Caki2 (cell line): ENCODE measurements around the gene PTPRG. TPM values are rescaled to one million over a fixed set of nuclear protein-coding genes. Genes with fewer than 3 reads are reported as not detected.
A peak's percentile ranks its signal among the peaks of the same experiment; 100 is the strongest.
"Not testable (repeated sequence)": the region's sequence is repeated elsewhere in the genome, so short reads cannot be mapped to it uniquely, and the experiment has no call there.

Source experiments
- DNase-seq: peaks from one replicate; pipeline ENCODE4 v3.0.0-alpha.2; 2015; ENCODE audit warnings: low read depth
- in situ Hi-C: cut with HindIII; loops from 2 replicates; pipeline ENCODE4 v1.10.0; 2016; ENCODE audit warnings: low sequenced_read_pairs, low pct_unique_long_range_greater_than_20kb, mixed read lengths
- total RNA-seq: library from RNA; depleted of rRNA; stranded (reverse); fragments of >200 nt; shearing (Covaris generic); gene quantifications from 2 replicates; pipeline ENCODE4 v1.2.3, GENCODE V29; 2014; ENCODE audit warnings: low replicate concordance; rRNA removed

PTPRG gene
- total RNA-seq, result 7.4 and 9.4 TPM in 2 replicates

- in situ Hi-C loops, result no loop called here
Measured at GRCh38 chr3:61561374-61562041, at the start of gene PTPRG. TSS of gene PTPRG (plus strand) at chr3:61561571. CDS start at chr3:61562288, 717 bp downstream.

GRCh38 chr3:61518590-61518989 is 42.8 kb upstream of the PTPRG start:
- no peak for DNase-seq
- in situ Hi-C loops, result no loop called here

More at GRCh38 chr3:61561374-61562041, at the start of gene PTPRG:
- DNase-seq, result peak; percentile 86

GRCh38 chr3:61520966-61521628 is 40.3 kb upstream of the PTPRG start:
- in situ Hi-C loops, result no loop called here
- peak; percentile 47 for DNase-seq

GRCh38 chr3:61522060-61522459 is 39.3 kb upstream of the PTPRG start:
- in situ Hi-C loops, result no loop called here
- no peak for DNase-seq

- in situ Hi-C loops, result no loop called here
- no peak for DNase-seq
Measured at GRCh38 chr3:61522626-61523025, 38.7 kb upstream of the PTPRG start.

GRCh38 chr3:61524933-61525332 is 36.4 kb upstream of the PTPRG start:
- in situ Hi-C loops, result no loop called here
- DNase-seq, result no peak

GRCh38 chr3:61526308-61526707 is 35.1 kb upstream of the PTPRG start:
- in situ Hi-C loops, result no loop called here
- DNase-seq, result no peak

- DNase-seq, result no peak
- in situ Hi-C loops, result no loop called here
Measured at GRCh38 chr3:61527011-61527410, 34.4 kb upstream of the PTPRG start.

- DNase-seq, result peak; percentile 11
- in situ Hi-C loops, result no loop called here
Measured at GRCh38 chr3:61530355-61530754, 31.0 kb upstream of the PTPRG start.

- in situ Hi-C loops, result no loop called here
- DNase-seq, result no peak
Measured at GRCh38 chr3:61531528-61531927, 29.8 kb upstream of the PTPRG start.

GRCh38 chr3:61532739-61533500 is 28.5 kb upstream of the PTPRG start:
- in situ Hi-C loops, result no loop called here
- no peak for DNase-seq

- in situ Hi-C loops, result no loop called here
- no peak for DNase-seq
Measured at GRCh38 chr3:61535826-61536225, 25.5 kb upstream of the PTPRG start.

- in situ Hi-C loops, result no loop called here
- no peak for DNase-seq
Measured at GRCh38 chr3:61537366-61537765, 24.0 kb upstream of the PTPRG start.

GRCh38 chr3:61538486-61538885 is 22.9 kb upstream of the PTPRG start:
- in situ Hi-C loops, result no loop called here
- DNase-seq, result no peak

- in situ Hi-C loops, result no loop called here
- no peak for DNase-seq
Measured at GRCh38 chr3:61541694-61542093, 19.7 kb upstream of the PTPRG start.

- no peak for DNase-seq
- in situ Hi-C loops, result no loop called here
Measured at GRCh38 chr3:61545716-61546115, 15.7 kb upstream of the PTPRG start.

- no peak for DNase-seq
- in situ Hi-C loops, result no loop called here
Measured at GRCh38 chr3:61547625-61548024, 13.7 kb upstream of the PTPRG start.

GRCh38 chr3:61552704-61553103 is 8.7 kb upstream of the PTPRG start:
- in situ Hi-C loops, DNase-seq: not testable (repeated sequence)

- in situ Hi-C loops, result no loop called here
- DNase-seq, result no peak
Measured at GRCh38 chr3:61559136-61559731, 2.1 kb upstream of the PTPRG start.
